Spleen (tissue), 11 donors: ENCODE measurements around the gene FGD4. TPM values are rescaled to one million over a fixed set of nuclear protein-coding genes. Genes with fewer than 3 reads are reported as not detected.

Source experiments
- DNase-seq: peaks from one replicate; pipeline ENCODE4 v3.0.0-alpha.2; 2020
- H3K27ac ChIP-seq, 8 donors: fragments of 200-600 bp; sonication (generic) in 7 of 8; 1 replicate in 4 of 8; 2 replicates in 4 of 8; pipeline versions ENCODE4 v1.5.0 to v1.8.0; 2016 to 2021; ENCODE audit warnings: inconsistent platforms in 4 of 8, mild to moderate bottlenecking in 4 of 8, moderate library complexity in 1 of 8
- H3K27me3 ChIP-seq, 7 donors: fragments of 200-600 bp; sonication (generic) in 6 of 7; replicated peaks in 1 of 7; 1 replicate in 4 of 7; 2 replicates in 3 of 7; pipeline versions ENCODE4 v1.5.0 to v1.8.0; 2016 to 2021; ENCODE audit warnings: inconsistent platforms in 3 of 7, mild to moderate bottlenecking in 1 of 7
- H3K36me3 ChIP-seq, 6 donors: fragments of 200-600 bp; sonication (generic) in 5 of 6; 1 replicate in 4 of 6; 2 replicates in 2 of 6; pipeline versions ENCODE4 v1.5.0 to v1.8.0; 2016 to 2021; ENCODE audit warnings: inconsistent platforms in 2 of 6
- H3K4me1 ChIP-seq, 6 donors: fragments of 200-600 bp; sonication (generic) in 5 of 6; 1 replicate in 3 of 6; 2 replicates in 3 of 6; pipeline versions ENCODE4 v1.5.0 to v1.8.0; 2016 to 2021; ENCODE audit warnings: inconsistent platforms in 3 of 6
- H3K4me3 ChIP-seq, 8 donors: fragments of 200-600 bp; sonication (generic) in 7 of 8; 1 replicate in 4 of 8; 2 replicates in 4 of 8; pipeline versions ENCODE4 v1.5.0 to v1.8.0; 2016 to 2021; ENCODE audit warnings: inconsistent platforms in 4 of 8, mild to moderate bottlenecking in 4 of 8, moderate library complexity in 2 of 8
- H3K9me3 ChIP-seq, 8 donors: fragments of 200-600 bp; sonication (generic) in 7 of 8; 1 replicate in 4 of 8; 2 replicates in 4 of 8; pipeline versions ENCODE4 v1.5.0 to v1.8.0; 2016 to 2021; ENCODE audit warnings: inconsistent platforms in 4 of 8
- POLR2A ChIP-seq, 3 donors: fragments of 450-650 bp; IDR thresholded peaks; one replicate each; pipeline ENCODE4 v1.5.1; 2017; ENCODE audit warnings: antibody characterized with exemption in 3 of 3, mild to moderate bottlenecking in 1 of 3
- POLR2AphosphoS5 ChIP-seq, 3 donors: sonication (generic); formaldehyde crosslinking; IDR thresholded peaks; one replicate each; pipeline ENCODE4 v1.5.1; 2017; ENCODE audit warnings: antibody characterized with exemption in 3 of 3
- WGBS, 5 donors: extraction: QIAGEN DNeasy Blood & Tissue Kit in 3 of 5; methylation state at CpG; one replicate each; pipeline versions ENCODE4 v1.1.5 to v1.1.7; 2013 to 2018; 5-methylcytosine and 5-hydroxymethylcytosine counted together
- intact Hi-C: fragments of 100-400 bp; cut with DNase I; formaldehyde crosslinking; loops from one replicate; pipeline ENCODE4 v1.15.0; 2023; ENCODE audit warnings: low total_unique reads
- polyA plus RNA-seq, 3 donors: library from polyadenylated mRNA; stranded (reverse); fragments of 200-250 nt; gene quantifications; one replicate each; pipeline ENCODE4 v1.2.1, GENCODE V29; 2013
- total RNA-seq, 7 donors: library from RNA; depleted of rRNA in 3 of 7; stranded (reverse); fragments of >200 nt in 3 of 7; fragmentation: NEBNext Ultra II Directional in 4 of 7; extraction: Animal tissue kit (Norgen Biotek cat#: 25700) in 4 of 7; gene quantifications; one replicate each; pipeline versions ENCODE4 v1.1.0 to v1.2.1, GENCODE V29; 2016 to 2021
- TF ChIP-seq, protein P1 (sequence below), 11 experiments: fragments of 200-600 bp in 7 of 11; fragments of 450-650 bp in 4 of 11; sonication (generic) in 4 of 11; IDR thresholded peaks in 8 of 11; conservative IDR thresholded peaks in 3 of 11; 1 replicate in 7 of 11; 2 replicates in 4 of 11; pipeline versions ENCODE4 v1.4.0 to v1.8.0; 2016 to 2021; ENCODE audit warnings: antibody characterized with exemption in 11 of 11, inconsistent platforms in 4 of 11, mild to moderate bottlenecking in 1 of 11
- donor health status: healthy with polysubstance abuse.
- donor health status: DM: no; HTN: no; CAD: no; lungs with moderate emphysema.
- donor health status: DM: no; HTN: no; CAD: no.
- donor health status: Bipolar disorder and iron deficiency.
- donor health status: healthy.
- donor health status: DM: no; HTN: no; CAD: no.
- donor health status: DM: yes; HTN: yes; CAD: no.

FGD4 gene
- total and polyA plus RNA-seq, 10 donors, result 1.0 to 44.4 (median 25.7) TPM

DNA sequence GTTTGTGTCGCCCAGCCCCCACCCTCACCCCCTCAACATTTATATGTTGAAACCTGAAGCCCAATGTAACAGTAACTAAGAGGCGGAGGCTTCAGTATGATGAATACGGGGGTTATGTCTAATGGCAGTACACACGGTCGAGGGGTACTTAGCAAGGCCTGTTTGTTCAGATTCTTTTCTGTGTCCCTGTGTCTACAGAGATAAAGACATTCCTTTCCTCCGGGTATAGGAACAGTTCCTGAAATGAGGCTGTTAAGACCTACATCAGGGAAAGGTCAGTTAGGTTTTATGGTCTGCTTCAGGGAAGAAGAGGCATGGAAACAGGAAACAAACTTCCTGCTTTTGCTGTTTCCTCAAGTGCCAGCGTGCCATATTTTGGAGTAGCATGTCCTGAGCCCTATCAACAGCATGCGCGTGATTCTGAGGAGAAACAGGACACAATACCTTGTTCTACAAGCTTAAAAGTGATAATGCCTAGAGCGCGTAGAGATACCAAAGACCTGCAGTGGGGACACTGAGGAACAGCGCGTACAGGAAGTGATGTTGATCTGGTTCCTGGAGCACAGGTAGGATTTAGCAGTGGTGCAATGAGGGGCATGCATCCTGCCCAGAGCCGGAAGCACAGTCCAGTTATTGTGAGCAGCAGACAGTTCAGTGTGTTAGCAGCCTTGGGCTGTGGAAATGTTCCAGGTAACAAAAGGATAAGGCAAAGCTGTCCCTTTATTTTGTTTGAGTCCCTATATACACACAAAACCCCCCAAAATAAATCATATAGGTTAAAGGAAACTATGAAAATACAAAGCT, 47.2 kb downstream of the FGD4 start:
- Histone ChIP-seq H3K4me3 (no peak overlapping the region), H3K36me3 (no peaks in the 10 kb centered on the region), H3K27me3 (no peaks in the 10 kb centered on the region), H3K27ac (no peak overlapping the region), H3K9me3 (no peaks in the 10 kb centered on the region), H3K4me1 (peaks cover 0 to 8% (median 2%) of the 10 kb centered on the region in 6 donors)
- intact Hi-C loops, result no loop called here
- no peak for TF ChIP-seq POLR2AphosphoS5 (IDR thresholded peaks at IDR 0.05)
- TF ChIP-seq, protein P1, sequence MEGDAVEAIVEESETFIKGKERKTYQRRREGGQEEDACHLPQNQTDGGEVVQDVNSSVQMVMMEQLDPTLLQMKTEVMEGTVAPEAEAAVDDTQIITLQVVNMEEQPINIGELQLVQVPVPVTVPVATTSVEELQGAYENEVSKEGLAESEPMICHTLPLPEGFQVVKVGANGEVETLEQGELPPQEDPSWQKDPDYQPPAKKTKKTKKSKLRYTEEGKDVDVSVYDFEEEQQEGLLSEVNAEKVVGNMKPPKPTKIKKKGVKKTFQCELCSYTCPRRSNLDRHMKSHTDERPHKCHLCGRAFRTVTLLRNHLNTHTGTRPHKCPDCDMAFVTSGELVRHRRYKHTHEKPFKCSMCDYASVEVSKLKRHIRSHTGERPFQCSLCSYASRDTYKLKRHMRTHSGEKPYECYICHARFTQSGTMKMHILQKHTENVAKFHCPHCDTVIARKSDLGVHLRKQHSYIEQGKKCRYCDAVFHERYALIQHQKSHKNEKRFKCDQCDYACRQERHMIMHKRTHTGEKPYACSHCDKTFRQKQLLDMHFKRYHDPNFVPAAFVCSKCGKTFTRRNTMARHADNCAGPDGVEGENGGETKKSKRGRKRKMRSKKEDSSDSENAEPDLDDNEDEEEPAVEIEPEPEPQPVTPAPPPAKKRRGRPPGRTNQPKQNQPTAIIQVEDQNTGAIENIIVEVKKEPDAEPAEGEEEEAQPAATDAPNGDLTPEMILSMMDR (IDR thresholded peaks at IDR 0.05 in 8 of 11, conservative IDR thresholded peaks at IDR 0.05 in 3 of 11), result no peak
- TF ChIP-seq POLR2A (IDR thresholded peaks at IDR 0.05), result no peak
- 84 to 90% (median 86%) methylated on average over 14 of the region's 14 CpGs for WGBS, 5 donors
- DNase-seq, result no peak

DNA sequence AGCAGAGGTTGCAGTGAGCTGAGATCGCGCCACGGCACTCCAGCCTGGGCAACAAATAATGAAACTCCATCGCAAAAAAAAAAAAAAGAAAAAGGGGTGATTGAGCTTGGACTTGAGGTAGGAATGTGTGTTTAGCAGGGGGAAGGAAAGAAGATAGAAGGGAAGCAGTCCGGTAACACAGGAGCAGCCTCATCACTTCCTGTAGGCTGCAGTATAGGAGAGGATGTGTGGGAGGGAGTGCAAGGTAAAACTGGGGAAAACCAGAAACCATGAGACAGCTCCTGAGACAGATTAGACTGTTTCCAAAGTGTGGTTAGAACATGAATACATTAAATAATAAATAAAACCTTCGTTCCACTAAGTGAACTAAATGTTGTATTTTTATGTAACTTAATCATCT, 49.2 kb downstream of the FGD4 start:
- Histone ChIP-seq H3K4me1 (peaks cover 0 to 8% (median 2%) of the 10 kb centered on the region in 6 donors), H3K4me3 (no peak overlapping the region), H3K27ac (no peak overlapping the region), H3K9me3 (no peaks in the 10 kb centered on the region), H3K27me3 (no peaks in the 10 kb centered on the region), H3K36me3 (no peaks in the 10 kb centered on the region)
- DNase-seq, result no peak
- 67 to 76% (median 69%) methylated on average over 6 of the region's 6 CpGs for WGBS, 5 donors
- intact Hi-C loops, result no loop called here
- TF ChIP-seq POLR2AphosphoS5 (IDR thresholded peaks at IDR 0.05) (no peak), POLR2A (IDR thresholded peaks at IDR 0.05) (no peak)
- TF ChIP-seq, protein P1 (IDR thresholded peaks at IDR 0.05 in 8 of 11, conservative IDR thresholded peaks at IDR 0.05 in 3 of 11), result no peak

DNA sequence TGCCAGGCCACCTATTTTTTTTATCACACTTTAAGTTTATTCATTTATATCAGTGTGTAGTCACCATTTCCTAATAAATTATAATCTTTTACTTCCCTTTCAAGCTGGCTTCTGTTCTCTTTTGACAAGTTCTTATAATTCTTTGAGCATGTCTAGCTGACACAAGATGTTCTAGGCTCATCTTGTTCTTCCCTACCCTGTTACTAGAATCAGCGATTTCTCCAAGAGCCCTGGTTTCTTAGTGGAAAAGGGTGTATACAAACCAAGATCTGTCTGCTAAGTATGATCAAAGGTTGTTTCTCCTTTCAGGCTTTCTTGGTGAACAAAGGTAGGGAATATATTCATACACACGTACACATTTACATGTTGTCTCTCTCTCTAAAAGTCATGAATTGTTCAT, 51.0 kb downstream of the FGD4 start:
- WGBS, 5 donors, result 78 to 95% (median 90%) methylated on average over 2 of the region's 2 CpGs
- no peak for DNase-seq
- no peak overlapping the region for H3K4me3 ChIP-seq
- H3K9me3 ChIP-seq, result no peaks in the 10 kb centered on the region
- H3K4me1 ChIP-seq, result peaks cover 0 to 21% (median 6%) of the 10 kb centered on the region in 6 donors
- intact Hi-C loops, result loop anchor here (5.0 kb wide), 1 partner anchor 207 kb away; no protein-coding TSS in a partner anchor
- H3K36me3 ChIP-seq, result no peaks in the 10 kb centered on the region
- no peaks in the 10 kb centered on the region for H3K27me3 ChIP-seq
- TF ChIP-seq, protein P1 (IDR thresholded peaks at IDR 0.05 in 8 of 11, conservative IDR thresholded peaks at IDR 0.05 in 3 of 11), result no peak
- TF ChIP-seq POLR2AphosphoS5 (IDR thresholded peaks at IDR 0.05), result no peak
- peak overlapping the region in 3 of 8 donors; percentile 27 to 43 (median 38) for H3K27ac ChIP-seq

DNA sequence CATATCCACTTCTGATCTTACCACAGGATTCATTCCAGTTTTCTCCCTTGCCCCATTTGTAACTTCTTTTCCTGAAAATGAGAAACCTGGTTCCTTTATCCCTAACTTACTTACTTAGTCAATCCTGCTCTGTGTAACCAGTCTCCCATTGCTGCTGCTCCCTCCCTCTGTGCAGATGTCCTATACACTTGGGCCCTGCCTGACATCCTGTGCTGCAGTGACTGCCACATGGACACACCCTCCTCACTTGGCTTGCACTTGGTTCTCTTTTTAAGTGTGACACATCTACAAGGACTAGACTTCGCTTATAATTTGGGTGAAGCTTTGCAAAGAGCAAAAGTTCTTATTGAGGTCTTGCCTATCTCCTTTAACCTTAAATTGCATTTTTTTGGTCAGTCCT, 51.4 kb downstream of the FGD4 start:
- 71 to 93% (median 84%) methylated on average over 1 of the region's 1 CpG for WGBS, 5 donors
- H3K27ac ChIP-seq, result peak overlapping the region in 1 of 8 donors; percentile 43

More for the DNA sequence above, 51.4 kb downstream of the FGD4 start:
- no peak overlapping the region for H3K4me3 ChIP-seq
- H3K9me3 ChIP-seq, result no peaks in the 10 kb centered on the region
- no peak for DNase-seq
- peaks cover 0 to 25% (median 8%) of the 10 kb centered on the region in 6 donors for H3K4me1 ChIP-seq
- intact Hi-C loops, result loop anchor here (5.0 kb wide), 1 partner anchor 207 kb away; no protein-coding TSS in a partner anchor
- H3K36me3 ChIP-seq, result no peaks in the 10 kb centered on the region
- TF ChIP-seq POLR2A (IDR thresholded peaks at IDR 0.05) (no peak), POLR2AphosphoS5 (IDR thresholded peaks at IDR 0.05) (no peak)
- TF ChIP-seq, protein P1 (IDR thresholded peaks at IDR 0.05 in 8 of 11, conservative IDR thresholded peaks at IDR 0.05 in 3 of 11), result no peak
- no peaks in the 10 kb centered on the region for H3K27me3 ChIP-seq
